Fibroblast of lung (primary cell): ENCODE measurements around the gene HMX1. TPM values are rescaled to one million over a fixed set of nuclear protein-coding genes. Genes with fewer than 3 reads are reported as not detected.

Source experiments
- DNase-seq, 2 donors: peaks; one replicate each; pipeline versions ENCODE4 v3.0.0 to v3.0.0-alpha.2; 2010; ENCODE audit warnings: low read depth in 2 of 2
- H2AFZ ChIP-seq: 2 replicates; pipeline ENCODE4 v1.5.1; 2012; ENCODE audit warnings: low read length, control low read depth, inconsistent platforms
- H3K27ac ChIP-seq: 2 replicates; pipeline ENCODE4 v1.5.1; 2011; ENCODE audit warnings: low read length, control low read depth; ENCODE audit not compliant: insufficient read depth
- H3K27me3 ChIP-seq: 2 replicates; pipeline ENCODE4 v1.5.1; 2011; ENCODE audit warnings: mild to moderate bottlenecking, low read length; ENCODE audit not compliant: control insufficient read depth, insufficient read depth
- H3K36me3 ChIP-seq: 2 replicates; pipeline ENCODE4 v1.5.1; 2011; ENCODE audit warnings: low read length; ENCODE audit not compliant: control insufficient read depth, insufficient read depth
- H3K4me1 ChIP-seq: 2 replicates; pipeline ENCODE4 v1.5.1; 2011; ENCODE audit warnings: low read length; ENCODE audit not compliant: control insufficient read depth, insufficient read depth; ENCODE audit errors: extremely low read depth
- H3K4me2 ChIP-seq: 2 replicates; pipeline ENCODE4 v1.5.1; 2011; ENCODE audit warnings: low read length, control low read depth; ENCODE audit not compliant: insufficient read depth; ENCODE audit errors: extremely low read depth
- H3K4me3 ChIP-seq, 4 experiments: fragments of 200-600 bp in 1 of 4; sonication (generic) in 1 of 4; replicated peaks in 1 of 4; 2 replicates each; pipeline ENCODE4 v1.5.1; 2011 to 2016; ENCODE audit warnings: low read length in 4 of 4, low read depth in 3 of 4, mild to moderate bottlenecking in 3 of 4, control low read depth in 2 of 4, inconsistent platforms in 1 of 4, mixed read lengths in 1 of 4; ENCODE audit not compliant: insufficient read depth in 1 of 4; ENCODE audit errors: control extremely low read depth in 1 of 4
- H3K79me2 ChIP-seq: 2 replicates; pipeline ENCODE4 v1.5.1; 2012; ENCODE audit warnings: mild to moderate bottlenecking, low read length, inconsistent platforms; ENCODE audit not compliant: control insufficient read depth, insufficient read depth
- H3K9ac ChIP-seq: 2 replicates; pipeline ENCODE4 v1.5.1; 2011; ENCODE audit warnings: mild to moderate bottlenecking, low read length, control low read depth; ENCODE audit not compliant: insufficient read depth
- H3K9me3 ChIP-seq: 2 replicates; pipeline ENCODE4 v1.5.1; 2012; ENCODE audit warnings: low read depth, low read length; ENCODE audit not compliant: control insufficient read depth, insufficient read depth
- H4K20me1 ChIP-seq: 2 replicates; pipeline ENCODE4 v1.5.1; 2011; ENCODE audit warnings: low read length; ENCODE audit not compliant: control insufficient read depth, insufficient read depth; ENCODE audit errors: extremely low read depth
- CTCF ChIP-seq, 2 donors: IDR thresholded peaks in 1 of 2; conservative IDR thresholded peaks in 1 of 2; 1 replicate in 1 of 2; 2 replicates in 1 of 2; pipeline ENCODE4 v1.5.1; 2011 to 2012; ENCODE audit warnings: low read length in 2 of 2, control low read depth in 1 of 2, inconsistent platforms in 1 of 2, low read depth in 1 of 2, mild to moderate bottlenecking in 1 of 2
- EZH2 ChIP-seq: IDR thresholded peaks from 2 replicates; pipeline ENCODE4 v1.5.1; 2012; ENCODE audit warnings: low read length, control low read depth, mild to moderate bottlenecking; ENCODE audit errors: missing control alignments
- polyA plus RNA-seq, 2 donors: library from polyadenylated mRNA; depleted of rRNA in 1 of 2; stranded (reverse) in 1 of 2; unstranded in 1 of 2; fragments of >200 nt; gene quantifications; 2 replicates each; pipeline ENCODE4 v1.2.1, GENCODE V29; 2011 to 2012; ENCODE audit warnings: missing spikeins in 1 of 2
- total RNA-seq: library from RNA; depleted of rRNA; stranded (reverse); fragments of >200 nt; gene quantifications from 2 replicates; pipeline ENCODE4 v1.2.1, GENCODE V29; 2014

HMX1 gene
- total and polyA plus RNA-seq, 2 donors (not counting 1 experiment from before 2014, with no cell fraction given) = not detected

- Histone ChIP-seq H3K27me3 (peaks cover 9% of the 10 kb centered on the region), H3K4me2 (no peak overlapping the region), H3K4me3 (no peak overlapping the region), H3K4me1 (no peaks in the 10 kb centered on the region), H3K9me3 (no peaks in the 10 kb centered on the region), H3K36me3 (no peaks in the 10 kb centered on the region), H3K27ac (no peak overlapping the region), H3K79me2 (no peaks in the 10 kb centered on the region), H3K9ac (no peak overlapping the region), H4K20me1 (no peaks in the 10 kb centered on the region), H2AFZ (no peak overlapping the region)
- DNase-seq = no peak
- TF ChIP-seq CTCF (conservative IDR thresholded peaks at IDR 0.05 in 1 of 2, IDR thresholded peaks at IDR 0.05 in 1 of 2; ENCODE audit: low read depth in 1 of 2, low read length in 2 of 2) (no peak), EZH2 (no peak)
Observed at GRCh38 chr4:8896506-8896905, 24.9 kb upstream of the HMX1 start.

- no peak for TF ChIP-seq EZH2
- TF ChIP-seq CTCF (conservative IDR thresholded peaks at IDR 0.05 in 1 of 2, IDR thresholded peaks at IDR 0.05 in 1 of 2; ENCODE audit: low read depth in 1 of 2, low read length in 2 of 2) = no peak
- Histone ChIP-seq H3K27ac (no peak overlapping the region), H2AFZ (no peak overlapping the region), H3K9ac (no peak overlapping the region), H3K9me3 (no peaks in the 10 kb centered on the region), H3K36me3 (no peaks in the 10 kb centered on the region), H3K4me3 (no peak overlapping the region), H3K4me2 (no peak overlapping the region), H4K20me1 (no peaks in the 10 kb centered on the region), H3K27me3 (peaks cover 11% of the 10 kb centered on the region), H3K79me2 (no peaks in the 10 kb centered on the region), H3K4me1 (no peaks in the 10 kb centered on the region)
- no peak for DNase-seq
Observed at GRCh38 chr4:8896071-8896470, 24.4 kb upstream of the HMX1 start.

GRCh38 chr4:8895295-8895694 is 23.7 kb upstream of the HMX1 start:
- no peak overlapping the region for H3K27ac ChIP-seq
- peaks cover 13% of the 10 kb centered on the region for H3K27me3 ChIP-seq
- H3K4me1 ChIP-seq = no peaks in the 10 kb centered on the region
- no peaks in the 10 kb centered on the region for H3K36me3 ChIP-seq
- no peak for DNase-seq
- H2AFZ ChIP-seq = no peak overlapping the region
- no peak overlapping the region for H3K9ac ChIP-seq
- no peak for TF ChIP-seq CTCF (conservative IDR thresholded peaks at IDR 0.05 in 1 of 2, IDR thresholded peaks at IDR 0.05 in 1 of 2; ENCODE audit: low read depth in 1 of 2, low read length in 2 of 2)
- no peak for TF ChIP-seq EZH2
- H4K20me1 ChIP-seq = no peaks in the 10 kb centered on the region
- no peaks in the 10 kb centered on the region for H3K9me3 ChIP-seq
- H3K4me2 ChIP-seq = no peak overlapping the region
- H3K79me2 ChIP-seq = no peaks in the 10 kb centered on the region
- H3K4me3 ChIP-seq = no peak overlapping the region
